HL-60 (cell line): Measurements from ENCODE around the gene STK33.

ENCODE experiments used
- GABPA ChIP-seq: IDR thresholded peaks from 2 replicates; pipeline ENCODE4 v1.6.1; 2012; ENCODE audit warnings: low read depth
- POLR2AphosphoS5 ChIP-seq: IDR thresholded peaks from 2 replicates; pipeline ENCODE4 v1.6.1; 2012; ENCODE audit warnings: low read depth
- REST ChIP-seq: IDR thresholded peaks from 2 replicates; pipeline ENCODE4 v1.6.1; 2012; ENCODE audit warnings: low read depth; ENCODE audit not compliant: insufficient replicate concordance
- SPI1 ChIP-seq: IDR thresholded peaks from 2 replicates; pipeline ENCODE4 v1.6.1; 2012; ENCODE audit warnings: low read depth, mild to moderate bottlenecking, borderline replicate concordance
- TF ChIP-seq, protein P1 (sequence below): IDR thresholded peaks from one replicate; pipeline ENCODE4 v1.5.1; 2011; ENCODE audit warnings: low read length, control low read depth, inconsistent platforms; ENCODE audit not compliant: insufficient read depth

GRCh38 chr11:8354622-8355415 lies 239.2 kb downstream of the STK33 start:
- TF ChIP-seq, protein P1, sequence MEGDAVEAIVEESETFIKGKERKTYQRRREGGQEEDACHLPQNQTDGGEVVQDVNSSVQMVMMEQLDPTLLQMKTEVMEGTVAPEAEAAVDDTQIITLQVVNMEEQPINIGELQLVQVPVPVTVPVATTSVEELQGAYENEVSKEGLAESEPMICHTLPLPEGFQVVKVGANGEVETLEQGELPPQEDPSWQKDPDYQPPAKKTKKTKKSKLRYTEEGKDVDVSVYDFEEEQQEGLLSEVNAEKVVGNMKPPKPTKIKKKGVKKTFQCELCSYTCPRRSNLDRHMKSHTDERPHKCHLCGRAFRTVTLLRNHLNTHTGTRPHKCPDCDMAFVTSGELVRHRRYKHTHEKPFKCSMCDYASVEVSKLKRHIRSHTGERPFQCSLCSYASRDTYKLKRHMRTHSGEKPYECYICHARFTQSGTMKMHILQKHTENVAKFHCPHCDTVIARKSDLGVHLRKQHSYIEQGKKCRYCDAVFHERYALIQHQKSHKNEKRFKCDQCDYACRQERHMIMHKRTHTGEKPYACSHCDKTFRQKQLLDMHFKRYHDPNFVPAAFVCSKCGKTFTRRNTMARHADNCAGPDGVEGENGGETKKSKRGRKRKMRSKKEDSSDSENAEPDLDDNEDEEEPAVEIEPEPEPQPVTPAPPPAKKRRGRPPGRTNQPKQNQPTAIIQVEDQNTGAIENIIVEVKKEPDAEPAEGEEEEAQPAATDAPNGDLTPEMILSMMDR: no peak
- TF ChIP-seq POLR2AphosphoS5 (no peak), REST (no peak), SPI1 (no peak), GABPA (no peak)
